Stimulated activated CD4-positive, alpha-beta T cell treated with anti-CD3 and anti-CD28 coated beads, Interleukin-15, amount 100 ng/mL, for 48 hours (primary cell): ENCODE results near the gene CHAT.

ENCODE experiments used
- DNase-seq, 2 donors: peaks; one replicate each; pipeline ENCODE4 v3.0.0-alpha.2; 2020; ENCODE audit warnings: low read depth in 2 of 2

The CHAT gene

DNA sequence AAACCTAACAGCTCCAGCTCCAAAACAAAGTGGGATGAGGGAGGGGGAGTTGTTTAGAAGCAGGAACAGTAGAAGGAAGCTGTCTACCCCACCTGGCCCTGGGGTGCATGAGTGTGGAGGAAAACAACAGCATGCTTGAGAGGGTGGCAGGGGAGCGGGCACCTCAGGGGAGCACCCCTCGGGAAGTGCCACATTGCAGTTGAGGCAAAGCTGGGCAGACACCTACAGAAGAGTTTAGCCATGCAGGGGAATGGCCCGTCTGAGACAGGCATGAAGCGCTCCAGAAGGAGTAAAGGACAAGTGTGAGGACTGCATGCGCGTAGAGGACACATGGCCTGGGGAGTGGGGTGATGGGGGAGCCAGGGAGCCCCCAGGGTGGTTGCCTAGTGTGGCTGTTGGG lies 18.1 kb downstream of the CHAT start:
- no peak for DNase-seq

DNA sequence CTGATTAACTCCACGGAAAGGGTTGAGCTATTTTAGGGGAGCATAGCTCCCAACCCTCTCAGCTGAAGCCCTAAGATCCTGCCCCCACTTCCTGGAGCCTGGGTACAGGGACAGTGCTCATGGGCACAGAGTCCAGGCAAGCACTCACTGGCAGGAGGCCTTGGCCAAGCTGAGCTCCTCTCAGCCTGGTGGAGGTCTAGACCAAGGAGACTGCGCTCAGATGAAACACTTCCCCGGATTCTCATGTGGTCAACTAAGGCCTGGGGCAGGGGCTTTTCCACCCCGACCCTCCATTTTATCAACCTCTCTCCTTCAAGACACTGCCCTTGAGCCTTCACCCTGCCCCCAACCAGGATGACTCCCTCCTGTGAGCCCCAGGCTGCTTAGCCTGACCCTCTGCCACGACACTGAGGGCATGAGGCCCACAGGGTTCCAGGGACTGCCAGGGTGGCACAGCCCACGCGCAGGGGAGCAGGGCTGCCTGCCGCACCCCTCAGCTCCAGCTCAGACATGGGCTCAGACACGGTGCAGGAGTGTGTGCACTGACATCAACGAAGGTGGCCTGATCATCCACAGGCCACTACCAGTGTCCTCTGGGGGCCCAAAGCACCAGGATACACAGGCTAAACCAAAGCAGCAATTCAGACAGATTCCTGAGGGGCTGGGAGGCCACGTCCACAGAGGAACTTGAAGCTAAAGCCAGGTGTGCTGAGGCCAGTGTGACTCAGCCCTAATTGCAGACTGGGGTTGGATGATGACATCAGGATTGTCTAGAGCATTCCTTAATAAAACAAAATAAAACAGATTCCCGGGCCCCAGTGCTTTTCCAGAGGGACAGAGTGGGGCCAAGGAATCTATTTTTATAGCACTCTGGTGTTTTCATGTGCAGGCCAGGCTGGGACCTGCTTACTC lies 18.8 kb downstream of the CHAT start:
- DNase-seq: no peak

DNA sequence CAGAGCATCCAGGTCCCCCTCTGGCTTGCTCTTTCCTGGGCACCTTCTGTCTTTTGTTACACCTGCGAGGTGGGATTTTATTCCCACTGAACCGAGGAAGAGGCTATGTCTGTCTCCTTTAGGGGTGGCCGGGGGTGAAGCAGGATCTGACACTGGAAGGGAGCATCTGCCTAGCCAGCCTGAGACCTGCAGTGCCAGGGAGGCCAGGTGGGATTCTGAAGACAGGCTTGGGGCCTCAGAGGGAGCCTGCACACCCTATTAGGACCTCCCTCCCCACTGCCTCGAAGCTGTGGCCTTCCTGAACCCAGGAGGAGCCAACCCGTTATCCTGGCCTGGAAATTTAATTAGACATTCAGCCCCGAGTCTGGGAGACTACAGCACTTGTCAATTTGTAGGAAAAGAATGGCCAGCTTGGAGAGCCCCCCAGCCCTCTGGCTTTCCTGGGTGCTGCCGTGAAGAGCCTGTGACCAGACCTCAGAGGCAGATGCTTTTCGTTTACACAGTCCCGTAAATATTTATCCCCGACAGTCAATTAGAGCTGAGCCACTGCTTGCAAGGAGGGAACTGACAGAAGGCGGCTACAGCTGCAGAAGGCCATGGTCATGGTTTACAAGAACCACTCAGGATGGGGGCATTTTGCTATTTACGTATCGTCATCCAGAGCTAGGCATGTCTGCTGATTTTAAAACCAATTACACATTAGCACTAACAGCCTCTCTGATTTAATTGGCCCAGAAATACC lies 19.7 kb downstream of the CHAT start:
- DNase-seq: no peak

- DNase-seq: no peak
Measured at GRCh38 chr10:49634069-49634660, 20.3 kb downstream of the CHAT start.

GRCh38 chr10:49642311-49642710 lies 28.5 kb downstream of the CHAT start:
- DNase-seq: no peak

- DNase-seq: no peak
Measured at GRCh38 chr10:49643241-49644034, 29.6 kb downstream of the CHAT start.

DNA sequence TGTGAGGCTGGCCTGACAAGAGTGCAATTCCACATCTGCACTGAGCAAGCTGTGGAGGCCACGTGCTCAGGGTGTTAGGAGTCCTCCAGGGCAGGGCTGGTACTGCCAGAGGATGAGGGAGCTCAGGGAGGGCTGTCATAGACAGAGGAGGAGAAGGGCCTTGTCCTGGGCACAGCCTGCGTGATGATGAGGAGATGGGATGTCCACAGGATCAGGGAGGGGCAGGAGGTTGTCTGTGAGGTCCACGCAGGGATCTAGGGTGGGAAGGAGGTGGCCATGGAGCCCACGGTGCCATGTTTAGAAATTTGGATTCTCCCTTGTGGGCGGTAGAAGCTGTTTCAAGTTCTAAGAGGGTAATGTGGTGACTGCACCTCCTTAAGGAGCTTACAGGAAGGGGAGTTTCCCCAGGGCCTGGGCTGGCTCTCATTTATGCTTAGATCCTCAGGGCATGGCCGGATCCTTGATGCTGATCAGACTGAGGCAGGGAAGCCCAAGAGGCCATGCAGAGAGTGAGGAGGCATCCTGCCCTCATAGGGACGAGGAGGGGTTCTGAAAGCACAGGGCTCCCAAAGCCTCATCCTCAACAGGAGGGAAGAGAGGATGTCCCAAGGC lies 30.3 kb downstream of the CHAT start:
- no peak for DNase-seq

DNA sequence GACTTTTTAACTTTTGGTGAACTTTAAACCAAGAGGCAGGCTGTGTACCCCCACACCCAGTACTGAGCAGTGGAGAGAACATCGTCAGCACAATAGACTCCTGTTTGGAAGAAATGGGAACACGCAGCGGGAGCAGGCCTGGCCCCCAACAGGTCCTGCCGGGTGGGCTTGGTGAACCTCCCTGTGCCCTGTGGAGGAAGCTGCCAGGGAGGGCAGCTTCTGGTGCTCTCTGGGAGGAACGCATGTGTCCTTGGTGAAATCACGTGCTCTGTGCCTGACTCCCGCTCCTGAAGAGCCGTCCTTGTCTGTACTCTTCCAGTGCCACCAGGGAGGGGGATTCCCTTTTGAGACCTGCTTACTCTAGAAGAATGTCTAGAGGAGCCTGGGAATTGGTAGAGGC lies 31.6 kb downstream of the CHAT start:
- no peak for DNase-seq

DNA sequence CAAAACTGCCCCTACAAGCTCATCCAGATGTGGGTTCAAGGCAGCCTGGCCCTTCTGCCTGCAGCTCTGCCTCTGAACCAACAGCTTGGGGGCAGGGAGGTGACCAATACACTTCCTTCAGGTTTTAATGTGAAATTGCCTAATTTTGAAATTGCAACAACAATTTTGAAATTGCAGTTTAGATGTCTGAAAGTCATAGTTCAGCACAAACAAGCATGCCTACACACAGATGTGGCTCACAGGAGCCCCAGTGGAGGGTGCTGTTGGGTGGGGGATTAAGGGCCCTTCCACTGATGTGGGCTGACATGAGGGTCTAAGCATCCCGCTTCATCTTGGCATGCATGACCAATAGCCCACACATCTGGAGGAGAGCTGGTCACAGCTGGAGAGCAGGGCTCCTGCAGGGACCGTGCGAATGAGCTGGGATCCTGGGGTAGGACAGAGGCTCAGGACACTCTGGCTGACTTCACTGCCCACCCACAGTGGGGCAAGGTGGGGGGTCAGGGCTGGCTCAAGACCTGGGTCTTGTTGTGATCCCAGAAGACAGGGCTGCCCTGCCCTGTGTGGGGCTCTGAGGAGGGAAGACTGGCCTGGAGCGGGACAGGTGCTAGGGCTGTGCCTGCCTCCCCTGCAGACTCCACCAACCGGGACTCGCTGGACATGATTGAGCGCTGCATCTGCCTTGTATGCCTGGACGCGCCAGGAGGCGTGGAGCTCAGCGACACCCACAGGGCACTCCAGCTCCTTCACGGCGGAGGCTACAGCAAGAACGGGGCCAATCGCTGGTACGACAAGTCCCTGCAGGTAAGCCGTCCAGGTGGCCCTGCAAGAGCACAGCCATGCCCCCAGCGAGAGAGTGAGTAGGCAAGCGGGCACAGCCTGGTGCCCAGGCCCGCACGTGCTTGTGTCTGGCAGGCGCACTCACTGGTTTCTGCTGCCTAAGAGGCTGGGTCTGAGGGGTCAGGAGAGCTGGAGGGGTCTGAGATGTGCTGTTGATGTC lies 32.3 kb downstream of the CHAT start:
- DNase-seq: no peak

- DNase-seq: no peak
Measured at GRCh38 chr10:49647554-49647953, 33.7 kb downstream of the CHAT start.

DNA sequence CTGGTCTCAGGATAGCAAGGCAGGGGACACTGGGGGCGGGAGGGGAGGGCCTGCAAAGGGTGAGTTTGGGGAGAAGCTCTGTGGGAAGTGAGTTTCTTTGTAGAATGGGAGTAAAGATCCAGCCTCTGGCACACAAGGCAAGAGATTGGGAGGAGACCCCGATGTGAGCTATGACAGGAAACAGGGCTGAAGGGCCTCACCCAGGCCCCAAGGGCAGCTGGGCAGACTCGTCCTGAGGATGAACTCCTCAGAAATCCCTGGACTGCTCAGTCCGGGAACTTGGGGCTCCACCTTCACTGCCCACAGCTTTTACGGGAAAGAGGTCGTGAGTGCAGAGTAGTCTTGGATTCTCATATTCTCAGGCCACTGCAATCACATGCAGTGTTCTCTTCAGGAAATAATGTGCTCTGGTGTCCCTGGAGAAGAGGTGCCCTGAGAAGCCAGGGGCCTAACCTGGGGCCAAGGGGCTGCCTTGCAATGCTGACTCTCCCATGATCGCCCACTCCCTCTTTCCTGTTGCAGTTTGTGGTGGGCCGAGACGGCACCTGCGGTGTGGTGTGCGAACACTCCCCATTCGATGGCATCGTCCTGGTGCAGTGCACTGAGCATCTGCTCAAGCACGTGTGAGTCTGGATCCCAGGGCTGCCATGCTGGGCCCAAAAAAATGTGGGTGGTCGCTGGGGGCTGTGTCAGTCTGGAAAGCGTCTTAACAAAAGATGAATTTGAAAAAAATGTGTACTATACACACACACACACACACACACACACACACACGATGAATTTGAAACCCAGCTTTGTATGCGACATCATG lies 34.4 kb downstream of the CHAT start:
- no peak for DNase-seq

GRCh38 chr10:49649294-49649693 lies 35.5 kb downstream of the CHAT start:
- peak in 1 of 2 donors; percentile 9 for DNase-seq

DNA sequence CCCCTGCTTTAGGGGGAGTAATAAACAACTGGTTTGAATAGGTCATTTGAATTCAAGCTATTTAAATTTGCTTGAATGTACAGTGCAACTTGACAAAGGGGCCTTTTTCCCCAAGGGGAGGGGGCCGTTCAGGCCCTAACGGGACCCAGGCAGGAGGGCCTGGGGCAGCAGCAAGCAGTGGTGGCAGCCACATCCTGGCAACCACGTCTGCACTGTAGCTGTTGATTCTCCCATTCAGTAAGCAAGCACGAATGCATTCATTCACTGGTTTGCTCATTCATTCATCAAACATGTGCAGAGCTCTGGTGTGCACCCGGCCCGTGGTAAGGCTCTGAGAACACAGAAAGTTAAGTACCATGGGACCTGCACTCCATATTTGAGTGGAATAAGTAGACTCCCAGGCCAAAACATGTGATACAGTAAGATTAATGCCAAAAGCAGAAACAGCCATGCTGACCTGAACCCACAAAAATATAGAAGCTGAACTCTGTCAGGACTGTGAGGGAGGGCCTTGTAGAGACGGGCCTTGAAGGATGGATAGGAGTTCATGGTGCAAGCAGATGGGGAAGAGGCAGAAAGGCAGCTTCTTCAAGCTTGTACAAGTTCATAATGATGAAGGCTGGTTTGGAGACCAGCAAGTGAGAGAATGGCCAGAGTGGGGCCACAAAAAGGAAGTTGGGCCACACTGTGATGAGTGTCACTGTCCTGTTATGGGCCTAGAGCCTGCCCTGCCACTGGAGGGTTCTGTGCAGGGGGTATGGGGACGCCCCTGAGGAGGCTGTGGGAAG lies 36.3 kb downstream of the CHAT start:
- DNase-seq: no peak

- DNase-seq: no peak
Measured at GRCh38 chr10:49650724-49651034, 36.8 kb downstream of the CHAT start.

GRCh38 chr10:49651039-49651835 lies 37.4 kb downstream of the CHAT start:
- no peak for DNase-seq

GRCh38 chr10:49651917-49652316 lies 38.1 kb downstream of the CHAT start:
- DNase-seq: no peak

- no peak for DNase-seq
Measured at GRCh38 chr10:49652421-49653272, 38.8 kb downstream of the CHAT start.
